GM12878 (cell line): ENCODE results near the gene RILPL2. TPM values are rescaled to one million over a fixed set of nuclear protein-coding genes. Genes with fewer than 3 reads are reported as not detected.

Experiments
- ATAC-seq: fragments of 200-7000 bp; cut with Tn5 transposase; 3 replicates; pipeline ENCODE4 v1.9.1; 2020; ENCODE audit warnings: mild to moderate bottlenecking, moderate library complexity
- BruUV-seq: library from RNA; stranded (reverse); fragments of 400-500 nt; replicated peaks from 2 replicates; lab custom pipeline; 2021; lab: Mats Ljungman, UMichigan
- CTCF ChIA-PET: fragments of 300-600 bp; sonication (Branson Sonifier 250); formaldehyde crosslinking; extraction: SDS; loops from one replicate; lab custom pipeline; 2021; ENCODE audit warnings: inconsistent platforms; lab: Yijun Ruan, JAX
- POLR2A ChIA-PET: fragments of 350-600 bp; formaldehyde crosslinking; extraction: SDS; loops from one replicate; lab custom pipeline; 2021; ENCODE audit warnings: inconsistent platforms; lab: Charles Lee
- RAD21 ChIA-PET: fragments of 300-600 bp; sonication (Branson Sonifier 250); formaldehyde crosslinking; loops from one replicate; lab custom pipeline; 2023; ENCODE audit warnings: antibody characterized with exemption; ENCODE audit not compliant: unreplicated experiment; lab: Charles Lee
- SMC1A ChIA-PET: fragments of 300-600 bp; sonication (Branson Sonifier 250); formaldehyde crosslinking; loops from one replicate; lab custom pipeline; 2023; ENCODE audit not compliant: unreplicated experiment, uncharacterized antibody; lab: Charles Lee
- DNase-seq: peaks from one replicate; pipeline ENCODE4 v3.0.0-alpha.2; 2011; ENCODE audit warnings: low read depth, low spot score
- FAIRE-seq: peaks from 3 replicates; lab custom pipeline; 2011; peaks lifted over from hg19 to GRCh38; lab: Jason Lieb, UNC
- H2AFZ ChIP-seq: 2 replicates; pipeline ENCODE4 v1.6.0; 2011; ENCODE audit warnings: low read depth, low read length, control low read depth; ENCODE audit not compliant: control insufficient read depth
- H3K27ac ChIP-seq: 2 replicates; pipeline ENCODE4 v1.5.1; 2011; ENCODE audit warnings: control low read depth; ENCODE audit not compliant: control insufficient read depth, insufficient read depth
- H3K27me3 ChIP-seq, 2 experiments: replicated peaks in 1 of 2; 2 replicates each; pipeline versions ENCODE4 v1.6.0 to v1.6.1; 2011; ENCODE audit warnings: low read length in 1 of 2; ENCODE audit not compliant: control insufficient read depth in 2 of 2, insufficient read depth in 2 of 2
- H3K36me3 ChIP-seq, 2 experiments: 2 replicates each; pipeline ENCODE4 v1.5.1; 2011; ENCODE audit warnings: low read length in 1 of 2; ENCODE audit not compliant: control insufficient read depth in 2 of 2, insufficient read depth in 2 of 2
- H3K4me1 ChIP-seq: 2 replicates; pipeline ENCODE4 v1.6.1; 2011; ENCODE audit warnings: mild to moderate bottlenecking, low read length, moderate library complexity, mixed read lengths; ENCODE audit not compliant: control insufficient read depth, insufficient read depth
- H3K4me2 ChIP-seq: 2 replicates; pipeline ENCODE4 v1.6.0; 2011; ENCODE audit warnings: control low read depth; ENCODE audit not compliant: control insufficient read depth, insufficient read depth
- H3K4me3 ChIP-seq: fragments of 200-600 bp; sonication (generic); 2 replicates; pipeline ENCODE4 v1.5.1; 2016
- H3K79me2 ChIP-seq: 2 replicates; pipeline ENCODE4 v1.6.0; 2011; ENCODE audit warnings: low read length; ENCODE audit not compliant: control insufficient read depth, insufficient read depth
- H3K9ac ChIP-seq: 2 replicates; pipeline ENCODE4 v1.8.0; 2011; ENCODE audit warnings: low read length, control low read depth, mixed read lengths; ENCODE audit not compliant: control insufficient read depth, insufficient read depth
- H3K9me3 ChIP-seq: replicated peaks from 3 replicates; pipeline ENCODE4 v1.5.1; 2011; ENCODE audit warnings: mild to moderate bottlenecking, low read length; ENCODE audit not compliant: control insufficient read depth, insufficient read depth
- H4K20me1 ChIP-seq: 2 replicates; pipeline ENCODE4 v1.6.0; 2011; ENCODE audit not compliant: control insufficient read depth, insufficient read depth
- FOXM1 ChIP-seq: IDR thresholded peaks from 2 replicates; pipeline ENCODE4 v1.6.1; 2012; ENCODE audit warnings: low read depth, mild to moderate bottlenecking, inconsistent platforms, low read length, moderate library complexity
- HDGF ChIP-seq: fragments of 450-650 bp; IDR thresholded peaks from 2 replicates; pipeline ENCODE4 v1.6.1; 2016; ENCODE audit warnings: antibody characterized with exemption
- JUNB ChIP-seq: IDR thresholded peaks from 2 replicates; pipeline ENCODE4 v1.6.1; 2016; ENCODE audit warnings: antibody characterized with exemption, mild to moderate bottlenecking
- NBN ChIP-seq: fragments of 450-650 bp; IDR thresholded peaks from 2 replicates; pipeline ENCODE4 v1.6.1; 2016
- NR2F1 ChIP-seq: fragments of 450-650 bp; conservative IDR thresholded peaks from 2 replicates; pipeline ENCODE4 v1.6.1; 2017; ENCODE audit warnings: mild to moderate bottlenecking
- POLR2A ChIP-seq: IDR thresholded peaks from 2 replicates; pipeline ENCODE4 v1.6.1; 2011; ENCODE audit warnings: low read depth, mild to moderate bottlenecking, low read length
- RAD21 ChIP-seq: IDR thresholded peaks from 2 replicates; pipeline ENCODE4 v1.6.1; 2011; ENCODE audit warnings: mild to moderate bottlenecking, low read depth, low read length, moderate library complexity; ENCODE audit not compliant: insufficient read depth
- RAD51 ChIP-seq: fragments of 450-650 bp; IDR thresholded peaks from 2 replicates; pipeline ENCODE4 v1.6.1; 2016; ENCODE audit warnings: moderate library complexity, mild to moderate bottlenecking, inconsistent platforms
- RUNX3 ChIP-seq: IDR thresholded peaks from 2 replicates; pipeline ENCODE4 v1.6.1; 2012; ENCODE audit warnings: low read length, inconsistent platforms
- SIX5 ChIP-seq: IDR thresholded peaks from 2 replicates; pipeline ENCODE4 v1.6.1; 2011; ENCODE audit warnings: mild to moderate bottlenecking, low read depth, low read length, moderate library complexity; ENCODE audit not compliant: severe bottlenecking
- SMC3 ChIP-seq: IDR thresholded peaks from 2 replicates; pipeline ENCODE4 v1.6.1; 2011; ENCODE audit warnings: low read length, improper control_type of control experiment, borderline replicate concordance
- SUZ12 ChIP-seq: fragments of 200-600 bp; sonication (generic); IDR thresholded peaks from one replicate; pipeline ENCODE4 v1.6.1; 2018; ENCODE audit warnings: antibody characterized with exemption, mild to moderate bottlenecking; ENCODE audit not compliant: unreplicated experiment
- whole genome bisulfite sequencing: methylation state at CpG from one replicate; pipeline ENCODE4 v1.1.6; 2016; ENCODE audit warnings: low lambda C conversion rate; ENCODE audit not compliant: insufficient replicate concordance, insufficient coverage; ENCODE audit errors: missing lambda C conversion rate; 5-methylcytosine and 5-hydroxymethylcytosine counted together
- in situ Hi-C: fragments of 300-500 bp; cut with MboI; formaldehyde crosslinking; loops from 9 replicates; pipeline ENCODE4 v1.14.3; 2018; ENCODE audit warnings: mixed read lengths
- intact Hi-C: fragments of 100-400 bp; cut with micrococcal nuclease; formaldehyde crosslinking; loops from one replicate; pipeline ENCODE4 v1.14.2; 2022; ENCODE audit not compliant: unreplicated experiment
- polyA plus RNA-seq, 11 experiments: library from polyadenylated mRNA; depleted of rRNA in 4 of 11; unstranded in 6 of 11; stranded (reverse) in 5 of 11; fragments of >200 nt; fragmentation: Nextera tagmentation in 4 of 11; fragmentation: Illumina TruSeq in 1 of 11; extraction: Ambion mirVana in 4 of 11; extraction: Trizol in 1 of 11; gene quantifications; 1 replicate in 1 of 11; 2 replicates in 10 of 11; pipeline versions ENCODE4 v1.2.1 to v1.2.3, GENCODE V29; 2011 to 2016; ENCODE audit warnings: inconsistent platforms in 2 of 11, missing spikeins in 2 of 11, low read depth in 1 of 11
- total RNA-seq, 4 experiments: library from RNA; depleted of rRNA in 3 of 4; stranded (reverse); fragments of >200 nt in 3 of 4; fragmentation: Illumina TruSeq in 1 of 4; extraction: Trizol in 1 of 4; gene quantifications; 2 replicates each; pipeline versions ENCODE4 v1.2.1 to v1.2.3, GENCODE V29; 2013 to 2021
- TF ChIP-seq, protein P1 (sequence below): fragments of 450-650 bp; IDR thresholded peaks from 2 replicates; pipeline ENCODE4 v1.6.1; 2016; ENCODE audit warnings: mild to moderate bottlenecking
- TF ChIP-seq, protein P2 (sequence below), 3 experiments: IDR thresholded peaks in 2 of 3; conservative IDR thresholded peaks in 1 of 3; 2 replicates each; pipeline ENCODE4 v1.5.1; 2011; ENCODE audit warnings: low read depth in 3 of 3, low read length in 3 of 3, mild to moderate bottlenecking in 3 of 3, control low read depth in 2 of 3, moderate library complexity in 2 of 3, inconsistent platforms in 1 of 3, mixed read lengths in 1 of 3; ENCODE audit not compliant: control insufficient read depth in 2 of 3, insufficient read depth in 1 of 3; ENCODE audit errors: extremely low read depth in 1 of 3

The RILPL2 gene
- total and polyA plus RNA-seq, 10 of the 15 experiments (the other 5 are each of a cell fraction or from before 2014, with no cell fraction given) = 3.5 to 38.5 (median 19.7) TPM

DNA sequence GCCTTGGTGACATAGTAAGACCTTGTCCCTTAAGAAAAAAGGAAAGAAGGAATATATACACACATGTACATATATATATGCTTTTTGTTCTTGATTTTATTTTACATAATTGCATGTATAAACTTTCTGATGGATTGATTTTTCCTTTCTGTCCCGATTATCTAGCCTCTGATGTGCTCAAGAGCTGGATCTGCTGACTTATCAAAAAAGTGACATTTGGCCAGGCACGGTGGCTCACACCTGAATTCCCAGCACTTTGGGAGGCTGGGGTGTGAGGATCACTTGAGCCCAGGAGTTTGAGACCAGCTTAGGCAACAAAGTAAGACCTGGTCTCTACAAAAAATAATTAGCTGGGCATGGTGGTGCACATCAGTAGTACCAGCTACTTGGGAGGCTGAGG is 33.5 kb upstream of the RILPL2 start (continued):
- TF ChIP-seq RAD51 = no peak
- TF ChIP-seq, all 136 proteins: peak for 0

DNA sequence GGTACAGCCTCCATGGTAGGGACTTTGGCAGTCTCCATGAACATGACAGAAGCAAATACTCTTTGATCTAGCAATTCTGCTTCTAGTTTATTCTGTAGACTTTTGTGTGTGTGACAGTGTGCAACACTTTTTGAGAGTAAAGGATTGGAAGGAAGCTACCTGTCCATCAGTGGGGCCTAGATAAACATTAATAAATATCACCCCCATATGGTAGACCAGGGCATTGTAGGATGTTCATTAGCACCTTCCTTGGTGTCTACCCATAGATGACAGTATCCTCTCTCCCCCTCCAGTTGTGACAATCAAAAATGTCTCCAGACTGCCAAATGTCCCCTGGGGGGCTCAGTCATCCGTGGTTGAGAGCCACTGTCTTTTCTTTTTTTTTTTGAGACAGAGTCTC is 32.3 kb upstream of the RILPL2 start:
- peak; percentile 48 for DNase-seq

More for the DNA sequence above, 32.3 kb upstream of the RILPL2 start:
- ChIA-PET POLR2A (interaction anchor here (0.6 kb wide), 4 partner anchors 8 to 107 kb away, joined by 3 to 10 read pairs (median 4); no protein-coding TSS in a partner anchor), CTCF (interaction anchor here (0.6 to 2.4 kb wide), 18 partner anchors 9 to 144 kb away, joined by 3 to 9 read pairs (median 3); partner anchors contain the start of genes KMT5A and RILPL2), SMC1A (interaction anchor here (0.6 to 1.7 kb wide), 15 partner anchors 9 to 587 kb away, joined by 3 to 13 read pairs (median 4); partner anchors contain the start of gene KMT5A), RAD21 (interaction anchor here (0.5 to 1.5 kb wide), 11 partner anchors 9 to 198 kb away, joined by 3 to 5 read pairs (median 4); no protein-coding TSS in a partner anchor)
- no peaks in the 10 kb centered on the region for H3K27me3 ChIP-seq
- no peak overlapping the region for H3K4me3 ChIP-seq
- in situ Hi-C loops = no loop called here
- intact Hi-C loops = loop anchor here (2.0 kb wide), 1 partner anchor 198 kb away; the partner anchor contains the start of gene CDK2AP1
- peak; percentile 23 for FAIRE-seq
- WGBS = 0% methylated on average over 1 of the region's 1 CpG
- H3K4me1 ChIP-seq = no peaks in the 10 kb centered on the region
- no peak overlapping the region for H3K9ac ChIP-seq
- H3K27ac ChIP-seq = no peak overlapping the region
- H2AFZ ChIP-seq = no peak overlapping the region
- no peaks in the 10 kb centered on the region for H4K20me1 ChIP-seq
- H3K9me3 ChIP-seq = no peaks in the 10 kb centered on the region
- H3K79me2 ChIP-seq = peaks cover 13% of the 10 kb centered on the region
- H3K36me3 ChIP-seq = peaks cover 0 to 6% of the 10 kb centered on the region in 2 experiments; a peak in 3 of 4 replicates
- H3K4me2 ChIP-seq = no peak overlapping the region
- peak; percentile 99 for ATAC-seq
- no TSS peak for BruUV-seq
- TF ChIP-seq JUNB (no peak), RUNX3 (no peak), SIX5 (no peak), RAD21 (peak; percentile 77), FOXM1 (no peak), NR2F1 (no peak), NBN (0 out of 2 replicates have a peak, but pooled peaks have one; percentile 25), POLR2A (no peak), SMC3 (peak; percentile 77), SUZ12 (no peak), HDGF (no peak)
- TF ChIP-seq, protein P1, sequence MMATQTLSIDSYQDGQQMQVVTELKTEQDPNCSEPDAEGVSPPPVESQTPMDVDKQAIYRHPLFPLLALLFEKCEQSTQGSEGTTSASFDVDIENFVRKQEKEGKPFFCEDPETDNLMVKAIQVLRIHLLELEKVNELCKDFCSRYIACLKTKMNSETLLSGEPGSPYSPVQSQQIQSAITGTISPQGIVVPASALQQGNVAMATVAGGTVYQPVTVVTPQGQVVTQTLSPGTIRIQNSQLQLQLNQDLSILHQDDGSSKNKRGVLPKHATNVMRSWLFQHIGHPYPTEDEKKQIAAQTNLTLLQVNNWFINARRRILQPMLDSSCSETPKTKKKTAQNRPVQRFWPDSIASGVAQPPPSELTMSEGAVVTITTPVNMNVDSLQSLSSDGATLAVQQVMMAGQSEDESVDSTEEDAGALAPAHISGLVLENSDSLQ = peak; percentile 92
- TF ChIP-seq, protein P2, sequence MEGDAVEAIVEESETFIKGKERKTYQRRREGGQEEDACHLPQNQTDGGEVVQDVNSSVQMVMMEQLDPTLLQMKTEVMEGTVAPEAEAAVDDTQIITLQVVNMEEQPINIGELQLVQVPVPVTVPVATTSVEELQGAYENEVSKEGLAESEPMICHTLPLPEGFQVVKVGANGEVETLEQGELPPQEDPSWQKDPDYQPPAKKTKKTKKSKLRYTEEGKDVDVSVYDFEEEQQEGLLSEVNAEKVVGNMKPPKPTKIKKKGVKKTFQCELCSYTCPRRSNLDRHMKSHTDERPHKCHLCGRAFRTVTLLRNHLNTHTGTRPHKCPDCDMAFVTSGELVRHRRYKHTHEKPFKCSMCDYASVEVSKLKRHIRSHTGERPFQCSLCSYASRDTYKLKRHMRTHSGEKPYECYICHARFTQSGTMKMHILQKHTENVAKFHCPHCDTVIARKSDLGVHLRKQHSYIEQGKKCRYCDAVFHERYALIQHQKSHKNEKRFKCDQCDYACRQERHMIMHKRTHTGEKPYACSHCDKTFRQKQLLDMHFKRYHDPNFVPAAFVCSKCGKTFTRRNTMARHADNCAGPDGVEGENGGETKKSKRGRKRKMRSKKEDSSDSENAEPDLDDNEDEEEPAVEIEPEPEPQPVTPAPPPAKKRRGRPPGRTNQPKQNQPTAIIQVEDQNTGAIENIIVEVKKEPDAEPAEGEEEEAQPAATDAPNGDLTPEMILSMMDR (IDR thresholded peaks at IDR 0.05 in 2 of 3, conservative IDR thresholded peaks at IDR 0.05 in 1 of 3; ENCODE audit: control insufficient read depth in 2 of 3, extremely low read depth in 1 of 3, insufficient read depth in 1 of 3, low read depth in 3 of 3, low read length in 3 of 3) = peak; percentile 53 to 70 (median 70); a peak in 5 of 6 replicates
- TF ChIP-seq, all 136 proteins: peak for 5
